ENCODE results near the gene RFFL. TPM values are rescaled to one million over a fixed set of nuclear protein-coding genes. Genes with fewer than 3 reads are reported as not detected.

Gene RFFL
- polyA plus RNA-seq, 10 donors = 6.8 to 10.4 (median 8.7) TPM

DNA sequence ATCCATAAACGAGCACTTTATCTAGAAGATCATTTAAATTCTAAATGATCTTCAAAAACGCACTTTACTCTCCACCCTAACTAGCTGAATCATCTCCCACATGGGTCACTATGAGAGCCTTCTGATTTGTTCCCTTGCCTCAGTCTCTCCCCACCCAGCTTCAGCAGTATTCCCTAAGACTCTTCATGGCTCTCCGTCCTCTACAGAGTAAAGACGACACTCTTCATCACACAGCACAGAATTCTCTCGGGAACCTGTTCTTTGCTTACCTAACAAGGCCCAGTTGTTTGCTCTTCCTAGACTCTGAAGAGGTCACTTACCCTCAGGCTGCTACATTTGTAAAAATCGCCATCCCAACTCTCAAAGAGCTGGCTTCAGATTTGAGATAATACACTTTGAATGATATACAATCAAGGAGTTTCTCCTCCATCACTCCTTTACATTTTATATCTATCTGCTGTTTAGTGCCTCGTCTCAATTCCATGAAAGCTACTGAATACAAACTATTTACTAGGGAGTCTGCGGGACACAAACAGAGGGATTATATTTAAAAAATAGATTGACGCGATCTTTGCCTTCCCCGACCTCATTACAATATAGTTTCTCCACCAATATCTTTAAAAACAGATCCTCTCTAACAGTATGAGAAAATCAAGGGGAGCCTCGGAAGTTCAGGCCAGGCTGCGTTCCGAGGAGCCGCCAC, 83.7 kb downstream of the RFFL start:
- DNase-seq = no peak

DNA sequence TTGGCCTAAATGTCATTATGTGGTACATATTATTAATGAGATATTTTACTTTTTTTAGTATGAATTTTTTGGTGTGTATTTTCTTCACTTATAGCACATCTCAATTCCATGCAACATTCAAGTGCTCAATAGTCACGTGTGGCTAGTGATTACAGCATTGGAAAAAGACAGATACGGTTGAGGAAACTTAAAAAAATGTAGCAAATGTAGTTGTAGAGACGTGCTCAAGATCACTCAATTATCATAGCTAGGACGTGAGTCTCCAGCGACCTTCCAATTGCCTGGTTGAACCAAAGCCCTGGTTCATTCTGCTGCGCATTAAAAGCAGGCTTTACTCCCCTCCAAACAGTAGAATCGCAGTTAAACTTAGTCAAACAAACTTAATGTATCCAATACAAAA, 84.4 kb downstream of the RFFL start:
- DNase-seq = no peak

DNA sequence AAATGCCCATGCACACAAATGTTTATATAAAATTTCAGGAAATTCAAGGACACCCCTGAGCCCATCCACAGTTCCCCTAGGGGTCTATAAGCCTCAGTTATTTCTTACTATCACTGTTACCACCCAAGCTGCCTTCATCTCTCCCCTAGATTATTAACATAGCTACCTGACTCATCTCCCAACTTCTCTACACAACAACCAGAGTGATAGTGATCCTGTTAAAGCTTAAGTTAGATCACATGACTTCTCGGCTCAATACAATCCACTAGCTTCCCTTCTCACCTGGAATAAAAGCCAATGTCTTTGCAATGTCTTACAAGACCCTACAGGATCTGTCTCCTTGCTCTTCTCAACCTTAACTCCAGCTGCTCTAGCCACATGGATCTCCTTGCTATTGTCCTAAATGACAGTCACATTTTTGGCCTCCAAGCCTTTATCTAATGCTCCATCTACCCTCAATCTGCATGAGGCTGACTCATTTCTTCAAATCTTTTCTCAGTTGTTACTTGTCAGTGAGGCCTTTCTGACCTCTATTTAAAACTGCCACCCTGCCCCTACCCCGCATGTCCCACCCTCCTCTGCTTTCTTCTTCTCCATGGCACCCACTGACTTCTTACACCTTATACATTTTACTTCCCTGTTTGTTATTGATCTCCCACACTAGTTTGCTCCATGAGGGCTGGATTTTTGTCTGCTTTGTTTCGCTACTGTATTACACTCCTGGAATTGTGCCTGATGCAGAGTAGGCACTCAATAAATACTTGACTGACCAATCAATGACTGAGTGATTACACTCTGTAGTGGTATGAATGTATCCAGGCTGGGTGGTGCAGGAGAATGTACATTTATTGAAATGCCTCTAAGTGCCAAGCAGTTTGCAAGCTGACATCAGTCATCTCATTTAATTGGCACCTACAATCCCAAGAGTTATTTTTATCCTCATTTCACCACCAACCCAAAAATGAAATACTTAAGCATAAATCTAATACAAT, 88.4 kb downstream of the RFFL start:
- DNase-seq = no peak

DNA sequence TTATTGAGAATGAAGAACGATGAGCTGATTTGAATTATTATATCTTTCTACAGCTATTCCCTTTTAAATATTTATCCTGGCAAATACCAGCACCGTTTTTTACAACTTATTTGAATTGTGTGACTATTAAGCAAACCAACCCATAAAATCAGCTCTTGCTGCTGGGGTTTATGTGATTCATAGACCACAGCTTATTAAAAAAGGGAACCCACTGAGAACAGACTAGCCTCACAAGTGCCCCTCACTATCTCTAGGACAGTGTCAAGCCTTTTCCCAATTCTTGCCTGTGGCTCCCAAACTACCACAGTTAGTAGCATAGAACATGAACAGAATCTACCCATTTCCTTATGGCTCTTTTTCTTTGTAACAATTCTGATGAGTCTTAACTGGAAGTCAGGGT, 89.3 kb downstream of the RFFL start:
- DNase-seq = no peak

DNA sequence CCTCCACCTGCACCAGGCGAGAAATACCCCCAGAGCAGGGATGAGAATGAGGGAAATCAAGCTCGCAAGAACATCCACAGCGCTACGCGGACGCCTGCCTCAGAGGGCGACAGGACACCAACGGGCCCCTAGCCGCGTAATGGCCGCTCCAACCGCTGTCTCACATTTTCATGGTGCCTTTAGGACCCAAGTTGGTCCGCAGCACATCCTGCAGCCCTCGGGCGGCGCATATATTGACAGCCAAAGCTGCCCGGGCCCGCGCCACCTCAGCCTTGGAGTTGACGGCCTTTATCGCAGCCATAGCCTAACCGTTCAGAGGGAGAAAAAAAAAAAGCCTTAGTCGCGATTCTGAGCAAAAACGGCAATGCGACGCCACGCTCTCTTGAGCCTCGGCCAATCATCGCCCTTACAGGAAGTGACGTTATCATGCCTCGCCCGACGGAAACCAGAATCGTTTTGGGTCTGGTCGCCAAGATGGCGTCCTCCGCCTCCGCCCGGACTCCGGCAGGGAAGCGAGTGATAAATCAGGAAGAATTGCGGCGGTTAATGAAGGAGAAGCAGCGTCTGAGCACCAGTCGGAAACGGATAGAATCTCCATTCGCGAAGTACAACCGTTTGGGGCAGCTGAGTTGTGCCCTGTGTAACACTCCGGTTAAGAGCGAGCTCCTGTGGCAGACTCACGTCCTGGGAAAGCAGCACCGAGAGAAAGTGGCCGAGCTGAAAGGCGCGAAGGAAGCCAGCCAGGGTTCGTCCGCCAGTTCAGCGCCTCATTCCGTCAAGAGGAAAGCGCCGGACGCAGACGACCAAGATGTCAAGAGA, 102.2 kb downstream of the RFFL start, which contains the start of the genes CCT6B and ZNF830:
CCT6B (minus strand) TSS at position 368 of the 819 bp plus-strand sequence; CDS start at position 301, 67 bp downstream.
ZNF830 (plus strand) TSS at position 448 of the 819 bp plus-strand sequence; CDS start at position 475, 27 bp downstream.
- peak; percentile 96 to 99 (median 97) for DNase-seq

DNA sequence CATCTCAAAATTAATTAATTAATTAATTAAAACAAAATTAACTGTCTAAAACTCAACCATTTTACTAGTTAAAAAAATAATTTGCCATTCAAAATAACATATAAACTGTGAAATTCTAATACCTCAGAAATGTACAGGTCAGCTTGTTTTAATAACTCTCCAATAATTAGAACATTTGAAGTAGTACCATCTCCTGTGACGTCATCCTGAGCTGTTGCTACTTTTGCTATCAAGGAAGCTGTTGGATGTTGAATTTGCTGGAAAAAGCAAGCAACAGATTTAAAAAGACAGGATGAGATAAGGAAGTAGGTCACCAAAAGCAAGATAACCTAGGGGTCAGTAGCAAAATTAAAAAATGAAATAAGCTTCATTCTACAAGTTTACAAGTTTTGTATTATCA, 105.1 kb downstream of the RFFL start:
- no peak for DNase-seq

Other genes starting within 250 kb of the RFFL start
- gene CCT6B, start 102.2 kb downstream of the RFFL start, polyA plus RNA-seq (ENCODE audit: insufficient read length in 10 of 10) = 1 to 10 TPM; 1.2 to 2.6 (median 1.7) TPM
- 10 to 100 TPM; 11.4 to 16.9 (median 13.1) TPM for gene ZNF830, start 102.2 kb downstream of the RFFL start, polyA plus RNA-seq (ENCODE audit: insufficient read length in 10 of 10)
- 10 to 100 TPM; 15.2 to 28.5 (median 22.0) TPM for gene LIG3, start 83.2 kb downstream of the RFFL start, polyA plus RNA-seq (ENCODE audit: insufficient read length in 10 of 10)
- 1 to 10 TPM; 4.4 to 8.4 (median 7.1) TPM for gene RAD51D, start 56.2 kb upstream of the RFFL start, polyA plus RNA-seq (ENCODE audit: insufficient read length in 10 of 10)
- gene FNDC8, start 57.9 kb upstream of the RFFL start, polyA plus RNA-seq (ENCODE audit: insufficient read length in 10 of 10) = under 1 TPM in 6 of 10 donors, not detected in 4; 0.11 to 0.39 (median 0.21) TPM
- 10 to 100 TPM; 10.1 to 17.9 (median 14.7) TPM for gene NLE1, start 78.6 kb upstream of the RFFL start, polyA plus RNA-seq (ENCODE audit: insufficient read length in 10 of 10)
- 100 to 1,000 TPM; 106 to 227 (median 184) TPM for gene UNC45B, start 84.1 kb upstream of the RFFL start, polyA plus RNA-seq (ENCODE audit: insufficient read length in 10 of 10)
- under 1 TPM; 0.15 to 0.58 (median 0.29) TPM for gene SLC35G3, start 130.7 kb upstream of the RFFL start, polyA plus RNA-seq (ENCODE audit: insufficient read length in 10 of 10)
- 10 to 100 TPM in 1 of 10 donors, 1 to 10 TPM in 9; 4.8 to 10.0 (median 5.8) TPM for gene SLFN5, start 179.4 kb upstream of the RFFL start, polyA plus RNA-seq (ENCODE audit: insufficient read length in 10 of 10)

Measured in muscle of back (tissue), 11 donors.